ENCODE data around the gene TSSC4.

Gene TSSC4

GRCh38 chr11:2412323-2412722, 11.8 kb downstream of the TSSC4 start:
- in situ Hi-C loops (cut with MboI; ENCODE audit: low pct_unique_long_range_greater_than_20kb, low sequenced_read_pairs) = loop anchor here (10.0 kb wide), 1 partner anchor 218 kb away; no protein-coding TSS in a partner anchor

DNA sequence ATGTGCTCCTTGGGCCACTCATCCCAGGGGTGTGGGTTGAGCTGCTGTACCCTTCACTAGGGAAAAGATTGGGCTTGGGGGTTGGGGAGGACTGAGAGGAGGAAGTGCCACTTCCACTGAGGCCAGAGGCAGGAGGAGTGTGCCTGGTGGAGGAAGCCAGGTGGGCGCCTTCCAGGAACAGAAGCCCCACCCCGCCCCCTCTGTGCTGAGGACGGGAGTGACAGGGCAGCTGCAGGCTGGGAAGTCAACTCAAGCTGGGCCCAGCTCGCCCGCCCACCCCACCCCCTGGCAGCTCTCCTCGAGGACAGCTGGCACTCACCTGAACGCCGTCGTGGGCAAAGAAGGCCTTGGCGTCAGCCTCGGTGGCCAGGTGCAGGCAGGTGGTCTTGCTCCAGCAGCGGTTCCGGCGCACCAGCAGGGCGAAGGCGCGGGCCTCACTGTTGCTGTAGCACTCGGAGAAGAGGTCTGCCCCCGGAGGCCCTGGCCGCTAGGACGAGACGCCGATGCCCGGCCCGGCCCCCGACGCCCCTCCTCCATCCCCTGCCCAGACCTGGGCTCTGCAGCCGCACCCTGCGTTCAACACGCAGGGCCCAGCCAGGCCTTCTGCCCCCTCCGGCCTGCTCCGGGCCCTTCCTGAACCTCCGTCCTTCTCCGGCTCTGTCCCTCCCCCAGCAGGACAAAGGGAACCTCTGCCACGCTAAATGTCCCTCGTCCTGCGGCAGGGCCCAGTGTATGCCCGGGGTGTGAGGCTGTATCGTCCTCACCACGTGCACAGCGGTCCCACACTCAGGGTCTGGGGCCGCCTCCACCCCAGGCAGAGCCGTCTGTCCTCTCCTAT, 13.4 kb downstream of the TSSC4 start:
- in situ Hi-C loops (cut with MboI; ENCODE audit: low pct_unique_long_range_greater_than_20kb, low sequenced_read_pairs) = loop anchor here (10.0 kb wide), 1 partner anchor 219 kb away; no protein-coding TSS in a partner anchor
- no peak for DNase-seq

More at GRCh38 chr11:2412323-2412722, 11.8 kb downstream of the TSSC4 start:
- no peak for DNase-seq

DNA sequence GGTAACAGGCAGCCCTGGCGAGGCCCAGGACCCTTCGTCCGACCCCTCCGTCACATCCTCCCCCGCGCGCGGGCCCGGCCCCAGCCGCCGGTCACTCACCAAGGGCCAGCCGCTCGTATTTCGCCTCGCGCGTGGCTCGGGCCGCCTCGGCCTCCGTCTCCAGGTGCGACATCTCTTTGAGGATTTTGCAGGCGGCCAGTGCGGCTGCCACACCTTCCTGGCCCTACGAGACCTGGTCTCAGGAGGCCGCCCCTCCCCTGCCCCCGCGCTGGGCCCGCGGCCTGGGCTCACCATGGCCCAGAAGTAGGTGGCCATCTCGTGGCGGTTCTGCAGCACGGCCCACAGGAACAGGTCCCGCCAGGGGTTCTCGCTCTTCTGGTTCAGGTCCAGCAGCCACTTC, 14.1 kb downstream of the TSSC4 start:
- DNase-seq = no peak
- in situ Hi-C loops (cut with MboI; ENCODE audit: low pct_unique_long_range_greater_than_20kb, low sequenced_read_pairs) = loop anchor here (10.0 kb wide), 1 partner anchor 220 kb away; no protein-coding TSS in a partner anchor

DNA sequence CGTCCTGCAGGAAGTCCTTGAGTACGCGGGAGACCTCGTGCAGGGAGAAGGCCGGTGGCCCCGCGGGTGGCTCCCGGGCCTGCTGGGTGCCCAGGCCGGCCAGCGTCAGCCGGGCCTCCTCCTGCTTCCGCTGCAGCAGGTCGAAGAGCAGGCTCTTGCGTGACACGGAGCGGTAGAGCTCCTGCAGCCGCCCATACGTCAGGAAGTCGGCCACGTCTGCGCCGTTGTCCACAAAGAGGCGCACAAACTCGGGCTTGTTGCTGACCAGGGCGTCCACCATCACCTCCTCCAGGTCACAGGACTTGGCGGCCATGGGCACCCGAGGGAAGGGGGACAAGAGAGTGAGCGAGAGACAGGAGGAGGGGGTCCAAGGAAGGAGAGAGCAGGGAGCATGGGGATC, 14.6 kb downstream of the TSSC4 start:
- in situ Hi-C loops (cut with MboI; ENCODE audit: low pct_unique_long_range_greater_than_20kb, low sequenced_read_pairs) = loop anchor here (10.0 kb wide), 1 partner anchor 220 kb away; no protein-coding TSS in a partner anchor
- no peak for DNase-seq

DNA sequence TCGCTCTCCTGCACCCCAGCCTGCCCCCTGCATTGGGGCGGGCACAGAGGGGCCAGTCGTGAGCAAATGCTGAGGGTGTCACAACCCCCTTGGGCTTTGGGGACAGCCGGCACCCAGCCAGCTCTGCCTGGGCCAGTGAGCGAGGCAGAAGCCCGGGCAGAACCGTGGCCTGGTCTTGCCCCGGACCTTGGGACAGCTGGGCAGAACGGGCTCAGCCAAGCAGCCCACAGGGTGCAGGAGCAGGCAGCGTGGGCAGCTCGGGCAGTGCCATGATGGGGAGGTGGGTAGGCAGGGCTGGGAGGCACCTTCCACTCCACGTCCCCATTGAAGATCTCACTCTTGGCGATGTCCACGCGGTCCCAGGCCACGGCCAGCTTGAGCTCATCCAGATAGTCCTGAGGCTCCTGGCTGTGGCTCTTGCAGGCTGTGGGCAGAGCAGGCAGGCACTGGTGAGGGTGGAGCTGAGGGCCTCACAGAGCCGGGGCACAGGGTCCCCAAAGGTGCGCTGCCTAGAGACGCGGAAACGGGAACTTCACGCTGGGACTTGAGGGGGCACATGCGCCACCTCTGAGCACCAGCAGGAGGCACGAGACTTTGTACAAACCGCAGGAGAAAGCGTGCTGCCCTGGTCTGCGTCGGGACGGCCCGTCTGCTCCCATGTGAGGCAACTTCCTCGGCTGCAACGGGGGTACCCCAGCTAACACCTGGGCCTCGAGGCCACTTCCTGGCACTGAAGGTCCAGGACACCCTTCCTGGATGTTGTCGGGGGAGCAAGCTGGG, 15.2 kb downstream of the TSSC4 start:
- in situ Hi-C loops (cut with MboI; ENCODE audit: low pct_unique_long_range_greater_than_20kb, low sequenced_read_pairs) = loop anchor here (10.0 kb wide), 1 partner anchor 221 kb away; no protein-coding TSS in a partner anchor

GRCh38 chr11:2416765-2417164, 16.2 kb downstream of the TSSC4 start:
- no peak for DNase-seq
- in situ Hi-C loops (cut with MboI; ENCODE audit: low pct_unique_long_range_greater_than_20kb, low sequenced_read_pairs) = loop anchor here (10.0 kb wide), 1 partner anchor 222 kb away; no protein-coding TSS in a partner anchor

More for the DNA sequence above, 15.2 kb downstream of the TSSC4 start:
- no peak for DNase-seq

DNA sequence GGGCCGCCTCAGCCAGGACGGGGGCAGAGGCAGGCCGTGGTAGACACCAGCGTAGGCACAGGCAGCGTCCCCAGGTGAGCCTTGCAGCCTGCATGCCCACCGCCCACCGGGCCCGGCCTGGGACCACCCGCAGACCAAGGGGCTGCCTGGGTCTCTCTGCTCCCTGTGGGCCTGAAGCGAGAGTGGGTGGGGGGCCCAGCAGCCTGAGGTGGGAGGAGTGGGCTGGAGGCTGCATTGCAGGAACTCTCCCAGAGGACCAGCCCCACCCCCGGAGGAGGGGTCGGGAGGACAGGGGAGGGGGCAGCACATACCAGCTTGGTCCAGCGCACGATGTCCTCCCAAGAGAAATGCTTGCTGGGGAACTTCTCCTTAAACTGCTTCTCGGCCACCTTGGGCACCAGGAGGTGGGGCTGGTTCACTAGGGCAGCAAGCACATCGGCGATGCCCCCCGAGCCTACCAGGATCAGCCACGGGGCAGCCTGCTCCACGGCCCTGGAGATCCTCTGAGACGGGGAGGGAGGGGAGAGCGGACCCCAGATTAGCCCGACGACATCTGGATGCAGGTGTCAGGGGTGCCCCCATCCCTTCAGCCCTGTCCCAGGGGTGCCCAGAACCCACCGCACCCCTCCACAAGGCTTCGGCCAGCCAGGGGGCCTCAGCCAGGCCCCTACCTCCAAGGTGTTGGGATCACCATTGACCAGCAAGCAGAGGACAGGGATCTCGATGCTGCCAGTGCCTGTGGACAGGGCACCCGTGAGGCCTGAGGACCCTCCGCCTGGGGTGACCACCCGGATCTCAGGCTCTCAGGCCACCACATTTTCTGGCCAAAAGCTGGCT, 17.5 kb downstream of the TSSC4 start:
- in situ Hi-C loops (cut with MboI; ENCODE audit: low pct_unique_long_range_greater_than_20kb, low sequenced_read_pairs) = loop anchor here (10.0 kb wide), 1 partner anchor 223 kb away; no protein-coding TSS in a partner anchor
- DNase-seq = no peak

DNA sequence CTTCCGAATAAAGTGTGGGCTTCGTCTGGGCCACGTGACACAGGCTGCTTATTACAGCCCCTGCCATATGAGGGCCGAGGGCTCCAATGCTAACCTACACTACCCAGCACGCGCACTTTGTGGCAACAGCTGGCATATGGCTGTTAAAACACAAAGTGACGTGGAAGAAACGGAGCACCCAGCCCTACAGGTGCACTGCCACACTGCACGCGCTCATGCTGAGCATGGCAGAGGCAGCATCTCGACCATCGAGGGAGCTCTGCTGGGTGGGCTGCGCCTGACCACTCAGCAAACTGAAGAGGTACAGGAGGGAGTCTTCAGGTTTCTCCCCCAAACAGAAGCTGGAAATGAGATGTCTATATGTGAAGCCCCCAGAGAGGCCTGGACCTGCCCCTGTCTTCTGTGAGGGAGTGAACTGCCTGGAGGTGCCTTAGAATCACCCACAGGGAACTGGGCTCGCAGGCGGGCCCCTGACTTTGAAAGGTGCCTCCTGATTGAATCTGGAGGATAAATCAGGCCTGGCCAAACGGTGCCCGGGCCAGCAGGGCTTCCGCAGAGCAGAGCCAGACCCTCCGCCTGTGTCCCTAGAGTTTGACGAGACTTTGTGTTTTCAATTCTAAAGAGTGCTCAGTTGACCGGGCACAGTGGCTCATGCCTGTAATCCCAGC, 18.3 kb downstream of the TSSC4 start:
- no peak for DNase-seq
- in situ Hi-C loops (cut with MboI; ENCODE audit: low pct_unique_long_range_greater_than_20kb, low sequenced_read_pairs) = loop anchor here (10.0 kb wide), 1 partner anchor 224 kb away; no protein-coding TSS in a partner anchor

- DNase-seq = peak; percentile 73
- in situ Hi-C loops (cut with MboI; ENCODE audit: low pct_unique_long_range_greater_than_20kb, low sequenced_read_pairs) = loop anchor here (10.0 kb wide), 1 partner anchor 225 kb away; no protein-coding TSS in a partner anchor
Measured at GRCh38 chr11:2419638-2420501, 19.3 kb downstream of the TSSC4 start.

DNA sequence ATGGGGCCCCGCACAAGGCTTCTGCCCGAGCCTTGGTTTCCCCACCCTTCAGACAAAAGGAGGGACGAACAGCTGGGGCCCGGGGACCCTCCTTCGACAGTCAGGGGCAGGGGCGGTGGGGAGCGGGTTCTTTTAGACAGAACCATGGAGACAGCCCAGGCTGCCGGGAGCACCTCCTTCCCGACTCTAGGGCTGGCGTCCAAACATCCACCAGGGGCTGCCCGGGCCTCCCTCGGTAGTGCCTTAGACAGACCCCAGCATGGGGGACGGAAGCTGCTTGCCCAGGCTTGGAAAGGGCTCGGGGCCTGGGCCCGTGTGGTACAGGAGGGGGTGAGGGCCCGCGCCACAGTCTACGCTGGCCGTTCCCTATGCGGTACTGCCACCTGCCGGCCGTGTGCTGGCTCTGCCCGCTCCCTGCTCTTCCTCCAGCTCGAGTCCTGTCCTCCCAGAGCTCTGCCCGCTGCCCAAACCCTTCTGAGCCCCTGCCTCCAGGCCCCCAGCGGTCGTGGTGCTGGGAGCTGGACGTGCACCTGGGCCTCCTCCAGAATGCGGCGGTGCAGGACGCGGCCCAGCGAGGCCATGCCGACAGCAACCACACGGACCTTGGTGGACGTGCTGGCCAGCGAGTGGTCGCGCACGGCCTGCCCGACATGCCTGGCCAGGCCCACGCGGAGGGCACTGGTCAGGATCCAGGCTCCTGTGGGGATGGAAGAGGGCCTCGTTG, 20.1 kb downstream of the TSSC4 start:
- in situ Hi-C loops (cut with MboI; ENCODE audit: low pct_unique_long_range_greater_than_20kb, low sequenced_read_pairs) = no loop called here
- peak; percentile 82 for DNase-seq

DNA sequence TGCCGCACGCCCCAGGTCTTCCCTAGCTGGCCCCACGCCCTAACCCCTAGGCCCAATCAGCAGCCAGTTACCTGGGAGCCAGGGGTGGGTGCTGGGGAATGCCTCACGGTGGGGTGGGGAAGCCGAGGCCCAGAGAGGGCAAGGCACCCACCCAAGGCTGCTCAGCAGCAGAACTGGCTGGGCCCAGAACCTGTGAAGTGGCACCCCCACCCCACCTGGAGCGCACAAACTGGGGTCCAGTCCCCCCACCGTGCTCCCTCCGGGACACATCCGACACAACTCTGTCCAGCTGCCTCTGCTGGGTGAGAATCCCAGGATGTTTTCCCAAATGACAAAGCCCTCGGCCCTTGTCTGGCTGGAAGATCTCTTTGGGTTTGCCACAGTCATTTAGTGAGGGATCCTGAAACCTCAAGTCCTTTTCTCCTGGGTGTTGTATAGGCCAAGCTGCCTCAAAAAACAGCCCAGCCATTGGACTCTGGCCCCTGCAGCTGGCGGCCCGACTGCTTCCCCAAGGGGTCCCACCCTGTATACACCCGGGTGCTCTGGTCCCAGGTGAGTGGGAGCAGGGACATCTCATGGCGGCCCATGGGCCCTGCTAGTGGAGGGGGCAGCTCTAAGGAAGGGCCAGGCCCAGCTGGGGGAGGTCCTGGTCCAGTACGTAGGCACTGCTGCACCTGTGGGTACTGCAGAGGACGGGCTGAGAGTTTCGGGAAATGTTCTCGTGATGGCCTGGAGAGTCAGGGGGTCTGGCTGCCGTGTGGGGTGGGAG, 20.9 kb downstream of the TSSC4 start:
- in situ Hi-C loops (cut with MboI; ENCODE audit: low pct_unique_long_range_greater_than_20kb, low sequenced_read_pairs) = no loop called here

DNA sequence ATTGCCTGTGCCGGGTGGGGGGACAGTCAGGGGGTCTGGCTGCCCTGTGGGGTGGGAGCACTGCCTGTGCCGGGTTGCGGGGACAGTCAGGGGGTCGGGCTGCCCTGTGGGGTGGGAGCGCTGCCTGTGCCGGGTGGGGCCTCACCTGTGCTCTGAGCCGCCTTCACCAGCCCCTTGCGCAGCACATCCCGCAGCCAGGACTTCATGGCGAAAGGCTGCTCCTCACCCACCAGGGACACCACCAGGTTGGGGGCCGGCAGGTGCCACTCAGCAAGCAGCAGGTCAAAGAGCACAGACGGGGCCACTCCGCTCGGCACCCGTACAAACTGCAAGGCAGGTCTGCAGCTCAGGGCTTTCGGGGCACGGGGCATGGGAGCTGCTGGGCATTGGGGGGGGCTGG, 21.4 kb downstream of the TSSC4 start:
- no peak for DNase-seq
- in situ Hi-C loops (cut with MboI; ENCODE audit: low pct_unique_long_range_greater_than_20kb, low sequenced_read_pairs) = no loop called here

More for the DNA sequence above, 20.9 kb downstream of the TSSC4 start:
- DNase-seq = no peak

DNA sequence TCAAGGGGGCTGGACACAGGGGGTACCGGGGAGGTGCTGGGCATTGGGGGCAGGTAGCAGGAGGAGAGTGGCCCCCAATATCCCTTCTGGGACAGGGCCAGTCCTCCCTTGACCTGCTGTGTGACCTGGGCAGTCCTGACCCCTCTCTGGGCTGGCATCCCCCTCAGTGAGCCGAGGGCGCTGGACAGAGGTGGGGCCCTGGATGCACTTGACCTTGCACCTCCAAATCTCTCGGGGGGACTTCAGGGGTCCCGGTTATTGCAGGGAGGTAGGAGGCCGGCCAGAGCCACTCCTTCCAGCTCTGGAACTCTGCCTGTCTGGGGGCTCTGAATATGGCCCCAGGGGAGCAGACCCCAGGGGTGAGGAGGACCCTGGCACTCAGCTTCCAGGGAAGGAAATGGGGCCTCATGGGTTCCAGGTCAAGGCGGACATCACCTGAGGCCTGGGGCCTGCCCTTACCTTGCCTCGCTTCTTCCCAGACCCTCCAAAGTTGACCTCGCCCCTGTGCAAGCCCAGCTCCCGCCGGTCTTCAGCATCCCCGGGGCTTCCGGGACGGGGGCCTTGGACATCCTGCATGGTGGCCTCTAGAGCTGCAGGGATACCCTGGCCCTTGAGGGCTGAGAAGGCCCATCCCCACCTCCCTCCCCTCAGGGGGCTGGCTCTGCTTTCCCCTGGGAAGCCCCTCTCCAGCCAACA, 22.1 kb downstream of the TSSC4 start:
- in situ Hi-C loops (cut with MboI; ENCODE audit: low pct_unique_long_range_greater_than_20kb, low sequenced_read_pairs) = no loop called here
- no peak for DNase-seq

DNA sequence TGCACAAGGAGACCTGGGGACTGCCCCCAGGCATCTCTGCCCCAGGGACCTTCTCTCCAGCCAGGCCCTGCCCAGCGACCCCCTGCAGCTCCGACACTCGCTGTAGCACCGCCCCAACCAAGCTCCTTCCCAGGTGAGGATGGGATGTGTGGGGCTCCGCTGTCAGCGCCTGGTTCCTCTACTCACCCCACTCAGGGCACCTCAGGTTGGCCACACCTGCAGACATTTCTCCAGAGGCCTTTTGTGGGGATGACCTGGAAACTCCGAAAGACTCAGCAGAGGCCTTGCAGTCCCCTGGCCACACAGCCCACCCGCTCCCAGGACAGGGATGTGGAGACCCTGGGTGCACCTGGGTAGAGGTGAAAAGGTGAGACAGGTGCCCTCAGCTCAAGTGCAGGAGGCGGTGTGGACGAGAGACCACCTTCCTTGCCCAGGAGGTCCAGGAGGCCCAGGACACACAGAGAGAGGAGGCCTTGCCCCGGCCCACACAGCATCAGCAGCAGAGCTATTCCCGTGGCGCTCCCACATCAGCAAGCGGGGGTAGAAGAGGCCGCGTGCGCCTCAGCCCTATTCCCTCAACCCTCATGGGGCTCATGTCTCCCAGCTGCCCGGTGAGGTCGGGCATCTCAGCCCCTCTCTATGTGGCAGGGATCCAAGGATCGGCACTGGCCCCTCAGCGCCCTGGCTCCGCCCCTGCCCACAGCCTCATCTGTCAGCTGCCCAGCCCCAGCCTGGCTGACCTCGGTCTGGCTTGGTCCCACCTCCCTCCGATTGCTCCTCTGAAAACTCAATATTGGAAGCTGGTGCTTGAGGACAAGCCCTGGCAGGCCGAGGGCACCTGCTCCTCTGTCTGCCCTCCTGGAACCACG, 22.8 kb downstream of the TSSC4 start:
- in situ Hi-C loops (cut with MboI; ENCODE audit: low pct_unique_long_range_greater_than_20kb, low sequenced_read_pairs) = no loop called here
- no peak for DNase-seq
